HTERT RPE-1 (cell line): ENCODE results near the gene PHRF1.
"Not testable (repeated sequence)": the region's sequence is repeated elsewhere in the genome, so short reads cannot be mapped to it uniquely, and the experiment has no call there.

Source experiments
- in situ Hi-C: fragments of 300-500 bp; cut with MboI; formaldehyde crosslinking; loops from 4 replicates; pipeline ENCODE4 v1.14.3; 2020; ENCODE audit warnings: low sequenced_read_pairs

The PHRF1 gene

DNA sequence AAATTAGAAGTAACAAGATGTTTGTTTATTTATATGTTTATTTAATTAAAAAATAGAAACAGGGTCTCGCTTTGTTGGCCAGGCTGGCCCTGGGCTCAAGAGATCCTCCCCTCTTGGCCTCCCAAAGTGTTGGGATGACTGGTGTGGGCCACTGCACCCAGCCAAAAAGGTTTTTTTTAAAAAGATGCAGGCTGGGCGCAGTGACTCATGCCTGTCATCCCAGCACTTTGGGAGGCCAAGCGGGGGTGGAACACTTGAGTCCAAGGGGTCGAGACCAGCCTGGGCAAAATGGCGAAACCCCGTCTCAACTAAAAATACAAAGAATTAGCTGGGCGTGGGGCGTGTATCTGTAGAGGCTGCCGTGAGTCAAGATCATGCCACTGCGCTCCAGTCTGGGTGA, 74.2 kb downstream of the PHRF1 start:
- in situ Hi-C loops: no loop called here

- in situ Hi-C loops: not testable (repeated sequence)
Measured at GRCh38 chr11:653136-653535, 76.9 kb downstream of the PHRF1 start.

- in situ Hi-C loops: no loop called here
Measured at GRCh38 chr11:653837-654236, 77.6 kb downstream of the PHRF1 start.

GRCh38 chr11:654444-654843, 78.2 kb downstream of the PHRF1 start:
- in situ Hi-C loops: not testable (repeated sequence)

- in situ Hi-C loops: no loop called here
Measured at GRCh38 chr11:655036-655726, 78.9 kb downstream of the PHRF1 start.

DNA sequence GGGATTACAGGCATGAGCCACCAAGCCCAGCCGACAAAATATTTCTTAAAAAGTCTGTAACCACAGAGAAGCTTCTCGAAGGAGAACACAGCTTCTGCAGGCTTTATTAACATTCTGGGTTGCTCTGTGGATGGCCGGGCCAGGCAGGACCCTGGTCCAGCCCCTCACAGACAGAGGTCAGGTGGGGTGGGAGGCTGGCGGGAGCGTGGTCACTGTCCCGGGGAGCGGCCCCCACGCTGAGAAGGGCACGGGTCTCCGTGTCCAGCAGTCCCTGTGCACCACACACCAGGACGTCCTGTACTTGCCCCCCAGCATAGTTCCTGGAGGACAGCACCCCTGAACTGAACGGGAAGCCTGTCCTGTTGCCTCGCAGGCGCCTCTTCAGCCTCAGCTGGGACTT, 80.2 kb downstream of the PHRF1 start:
- in situ Hi-C loops: no loop called here

GRCh38 chr11:656866-657265, 80.6 kb downstream of the PHRF1 start:
- in situ Hi-C loops: no loop called here

DNA sequence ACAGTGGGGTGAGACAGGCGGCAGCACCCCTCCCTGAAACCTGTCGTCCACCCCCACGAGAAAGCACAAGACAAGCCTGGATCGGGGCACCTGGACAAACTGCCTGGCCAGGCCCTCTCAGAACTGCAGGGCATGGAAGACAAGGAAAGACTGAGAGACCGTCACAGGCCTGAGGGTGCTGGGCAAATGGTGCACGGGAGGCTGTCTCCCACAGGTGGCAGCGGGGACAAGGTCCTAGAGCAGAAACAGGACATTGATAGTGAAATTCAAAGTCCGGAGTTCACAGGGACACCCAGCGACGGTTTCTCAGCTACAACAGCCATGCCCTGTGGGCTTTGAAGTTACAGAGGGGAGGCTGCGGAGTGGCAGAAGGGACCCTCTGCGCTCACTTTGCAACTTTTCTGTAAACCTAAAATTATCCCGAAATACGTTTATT, 81.4 kb downstream of the PHRF1 start:
- in situ Hi-C loops: no loop called here

- in situ Hi-C loops: no loop called here
Measured at GRCh38 chr11:659532-660085, 83.3 kb downstream of the PHRF1 start.

DNA sequence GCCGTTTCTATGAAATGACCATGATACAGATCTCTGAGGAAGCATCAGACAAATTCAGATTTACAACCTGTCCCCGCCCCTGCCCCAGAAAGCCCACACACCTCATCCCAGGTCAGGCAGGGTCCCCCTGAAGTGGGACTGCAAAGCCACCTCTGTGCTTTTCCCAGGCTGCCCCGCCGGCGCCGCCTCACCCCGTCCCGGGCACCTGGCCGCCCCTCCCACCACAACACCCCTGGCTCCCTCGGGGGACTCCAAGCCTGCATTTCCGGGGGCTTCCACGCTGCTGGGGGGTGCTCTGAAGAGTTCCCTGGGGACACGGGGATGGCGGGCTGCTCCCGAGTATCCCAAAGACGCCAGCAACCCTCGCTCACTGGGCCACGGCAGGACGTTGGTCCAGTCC, 84.0 kb downstream of the PHRF1 start:
- in situ Hi-C loops: no loop called here

GRCh38 chr11:660681-661444, 84.6 kb downstream of the PHRF1 start:
- in situ Hi-C loops: no loop called here
